Panc1 (cell line): ENCODE measurements around the gene DDX24. TPM values are rescaled to one million over a fixed set of nuclear protein-coding genes. Genes with fewer than 3 reads are reported as not detected.

Experiments
- ATAC-seq: fragments of 200-7000 bp; cut with Tn5 transposase; 2 replicates; pipeline ENCODE4 v1.9.1; 2020; ENCODE audit warnings: mild to moderate bottlenecking, moderate library complexity
- BruUV-seq: library from RNA; stranded (reverse); fragments of 400-500 nt; replicated peaks from 2 replicates; lab custom pipeline; 2021; lab: Mats Ljungman, UMichigan
- CTCF ChIA-PET: fragments of 300-600 bp; sonication (Branson Sonifier 250); formaldehyde crosslinking; loops from one replicate; lab custom pipeline; 2022; ENCODE audit warnings: antibody characterized with exemption; lab: Charles Lee
- POLR2A ChIA-PET: fragments of 300-600 bp; sonication (Branson Sonifier 250); formaldehyde crosslinking; loops from one replicate; lab custom pipeline; 2022; ENCODE audit warnings: antibody characterized with exemption; lab: Charles Lee
- DNase-seq: peaks from one replicate; pipeline ENCODE4 v3.0.0-alpha.2; 2010; ENCODE audit warnings: low read depth, low spot score
- H3K27ac ChIP-seq: 2 replicates; pipeline ENCODE4 v1.5.1; 2011; ENCODE audit warnings: mild to moderate bottlenecking, low read length, inconsistent platforms
- H3K27me3 ChIP-seq: fragments of 200-500 bp; sonication (Bioruptor generic); 2 replicates; pipeline ENCODE4 v1.6.0; 2014; ENCODE audit warnings: low read length, inconsistent platforms; ENCODE audit not compliant: control insufficient read depth, insufficient read depth
- H3K36me3 ChIP-seq: fragments of 200-500 bp; sonication (Bioruptor generic); 2 replicates; pipeline ENCODE4 v1.5.1; 2014; ENCODE audit warnings: inconsistent platforms, mild to moderate bottlenecking, low read length, moderate library complexity; ENCODE audit not compliant: control insufficient read depth, insufficient read depth
- H3K4me1 ChIP-seq: 2 replicates; pipeline ENCODE4 v1.5.1; 2011; ENCODE audit warnings: inconsistent platforms, mild to moderate bottlenecking, low read length, moderate library complexity; ENCODE audit not compliant: control insufficient read depth, insufficient read depth
- H3K4me3 ChIP-seq, 2 experiments: 2 replicates each; pipeline ENCODE4 v1.5.1; 2011 to 2012; ENCODE audit warnings: low read depth in 2 of 2, low read length in 2 of 2, mild to moderate bottlenecking in 2 of 2, inconsistent platforms in 1 of 2, moderate library complexity in 1 of 2
- H3K9me3 ChIP-seq: fragments of 200-500 bp; sonication (Bioruptor generic); 2 replicates; pipeline ENCODE4 v1.5.1; 2014; ENCODE audit warnings: low read depth, mild to moderate bottlenecking, inconsistent platforms, low read length, moderate library complexity; ENCODE audit not compliant: control insufficient read depth, insufficient read depth
- CTCF ChIP-seq: fragments of 450-650 bp; IDR thresholded peaks from 2 replicates; pipeline ENCODE4 v1.5.1; 2017; ENCODE audit warnings: mild to moderate bottlenecking
- POLR2AphosphoS5 ChIP-seq: IDR thresholded peaks from 2 replicates; pipeline ENCODE4 v1.6.1; 2012; ENCODE audit warnings: mild to moderate bottlenecking, low read depth, low read length, moderate library complexity
- REST ChIP-seq, 2 experiments: IDR thresholded peaks; 2 replicates each; pipeline ENCODE4 v1.6.1; 2011 to 2012; ENCODE audit warnings: low read depth in 2 of 2, control low read depth in 1 of 2, low read length in 1 of 2, mild to moderate bottlenecking in 1 of 2, moderate library complexity in 1 of 2; ENCODE audit not compliant: insufficient read depth in 1 of 2
- SIN3A ChIP-seq: IDR thresholded peaks from 2 replicates; pipeline ENCODE4 v1.6.1; 2012; ENCODE audit warnings: low read depth, mild to moderate bottlenecking, low read length, moderate library complexity, borderline replicate concordance; ENCODE audit not compliant: insufficient read depth
- TCF7L2 ChIP-seq: IDR thresholded peaks from 2 replicates; pipeline ENCODE4 v1.6.1; 2011; ENCODE audit warnings: mild to moderate bottlenecking, low read depth, low read length, inconsistent platforms
- in situ Hi-C: cut with HindIII; loops from 2 replicates; pipeline ENCODE4 v1.10.0; 2016; ENCODE audit warnings: low sequenced_read_pairs, low pct_unique_long_range_greater_than_20kb
- intact Hi-C: fragments of 100-400 bp; cut with micrococcal nuclease; formaldehyde crosslinking; loops from one replicate; pipeline ENCODE4 v1.10.0; 2022; ENCODE audit not compliant: unreplicated experiment
- total RNA-seq: library from RNA; stranded (reverse); gene quantifications from one replicate; pipeline ENCODE4 v1.2.1, GENCODE V29; 2021; ENCODE audit not compliant: unreplicated experiment

DDX24 gene
- total RNA-seq, 1 experiment from 2014 or later: 103 TPM

DNA sequence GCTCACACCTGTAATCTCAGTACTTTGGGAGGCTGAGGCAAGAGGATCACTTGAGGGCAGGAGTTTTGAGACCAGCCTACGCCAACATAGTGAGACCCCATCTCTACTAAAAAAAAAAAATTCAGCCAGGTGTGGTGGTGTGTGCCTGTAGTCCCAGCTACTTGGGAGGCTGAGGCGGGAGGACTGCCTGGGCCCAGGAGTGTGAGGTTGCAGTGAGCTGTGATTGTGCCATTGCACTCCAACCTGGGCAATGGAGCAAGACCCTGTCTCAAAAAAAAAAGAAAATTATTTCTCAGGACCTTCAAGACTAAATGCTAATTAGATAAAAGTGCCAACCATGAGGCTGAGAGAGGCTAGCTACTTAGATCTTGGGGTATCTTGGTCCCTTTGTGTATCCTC lies 31.4 kb downstream of the DDX24 start:
- Histone ChIP-seq H3K4me3 (no peak overlapping the region), H3K36me3 (no peaks in the 10 kb centered on the region; the same call in 1 of the 2 replicates), H3K4me1 (no peaks in the 10 kb centered on the region), H3K9me3 (no peaks in the 10 kb centered on the region), H3K27ac (no peak overlapping the region), H3K27me3 (no peaks in the 10 kb centered on the region)
- ChIA-PET POLR2A (no interaction called here), CTCF (interaction anchor here (0.7 kb wide), 1 partner anchor 14 kb away, joined by 3 read pairs; no protein-coding TSS in a partner anchor)
- ATAC-seq (no peak), DNase-seq (no peak)
- no TSS peak for BruUV-seq
- TF ChIP-seq SIN3A (no peak), CTCF (no peak), POLR2AphosphoS5 (no peak), REST (IDR thresholded peaks at IDR 0.05; ENCODE audit: insufficient read depth in 1 of 2, low read depth in 2 of 2, low read length in 1 of 2) (no peak), TCF7L2 (no peak)
- in situ Hi-C loops: no loop called here
- intact Hi-C loops: loop anchor here (5.0 kb wide), 1 partner anchor 88 kb away; no protein-coding TSS in a partner anchor

DNA sequence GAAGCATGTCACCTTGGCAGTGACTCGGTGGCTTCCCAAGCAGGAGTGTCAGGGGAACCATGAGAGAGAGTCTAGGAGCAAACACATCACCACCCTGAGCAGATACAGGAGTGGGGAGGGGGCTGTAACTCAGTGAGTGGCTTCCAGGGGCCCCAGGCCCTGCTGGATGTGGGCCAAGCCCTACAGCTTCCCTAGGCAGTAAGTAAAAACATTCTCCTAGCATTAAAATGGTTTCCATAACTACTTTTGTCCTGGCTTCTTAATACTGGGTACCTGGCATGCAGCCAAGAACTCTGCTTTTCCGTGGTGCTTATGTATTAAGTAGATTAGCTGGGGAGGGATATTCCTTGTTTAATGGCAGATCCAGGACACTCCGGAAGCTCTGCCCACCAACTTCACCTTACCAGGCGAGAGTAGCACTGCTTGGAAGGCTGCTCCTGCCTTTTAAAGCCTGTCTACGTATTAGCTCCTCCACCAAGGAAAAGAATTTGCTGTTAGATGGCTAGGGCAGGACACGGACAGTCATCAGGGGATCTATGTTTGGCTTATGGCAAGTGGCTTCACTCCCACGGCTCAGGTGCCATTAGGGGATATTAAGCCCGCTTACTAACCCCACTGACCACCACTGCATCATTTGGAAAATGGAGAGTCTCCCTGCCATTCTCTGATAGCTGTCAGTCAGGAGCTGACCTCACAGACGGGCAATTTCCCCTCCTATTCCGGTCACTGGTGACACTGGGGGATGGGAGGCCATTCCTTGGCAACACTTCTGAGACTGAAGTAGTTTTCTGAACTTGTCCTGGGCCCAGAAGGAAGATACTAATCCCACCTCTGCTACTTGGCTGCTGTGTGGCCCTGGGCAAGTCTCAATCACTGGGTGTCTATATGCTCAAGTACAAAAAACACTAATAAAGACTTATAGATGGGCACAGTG lies 32.0 kb downstream of the DDX24 start:
- no peaks in the 10 kb centered on the region for H3K27me3 ChIP-seq
- CTCF ChIA-PET: interaction anchor here (0.7 kb wide), 1 partner anchor 15 kb away, joined by 3 read pairs; no protein-coding TSS in a partner anchor

More for the DNA sequence above, 32.0 kb downstream of the DDX24 start:
- intact Hi-C loops (no loop called here), in situ Hi-C loops (no loop called here)
- POLR2A ChIA-PET: no interaction called here
- H3K4me3 ChIP-seq: no peak overlapping the region
- no peak for ATAC-seq
- BruUV-seq: no TSS peak
- no peaks in the 10 kb centered on the region for H3K9me3 ChIP-seq
- no peaks in the 10 kb centered on the region for H3K4me1 ChIP-seq
- no peak overlapping the region for H3K27ac ChIP-seq
- DNase-seq: no peak
- TF ChIP-seq POLR2AphosphoS5 (no peak), TCF7L2 (no peak), REST (IDR thresholded peaks at IDR 0.05; ENCODE audit: insufficient read depth in 1 of 2, low read depth in 2 of 2, low read length in 1 of 2) (no peak), SIN3A (no peak), CTCF (no peak)
- H3K36me3 ChIP-seq: no peaks in the 10 kb centered on the region; the same call in 1 of the 2 replicates
